Ascending aorta (tissue), 2 donors: ENCODE measurements around the gene APBB1IP. TPM values are rescaled to one million over a fixed set of nuclear protein-coding genes. Genes with fewer than 3 reads are reported as not detected.
"Not testable (repeated sequence)": the region's sequence is repeated elsewhere in the genome, so short reads cannot be mapped to it uniquely, and the experiment has no call there.

Experiments used
- DNase-seq, 2 donors: peaks; one replicate each; pipeline ENCODE4 v3.0.0-alpha.2; 2019; ENCODE audit warnings: low spot score in 2 of 2
- H3K27ac ChIP-seq, 2 donors: fragments of 200-600 bp; sonication (generic); one replicate each; pipeline ENCODE4 v1.5.1; 2016 to 2017; ENCODE audit warnings: mild to moderate bottlenecking in 1 of 2
- H3K27me3 ChIP-seq: fragments of 200-600 bp; sonication (generic); one replicate; pipeline ENCODE4 v1.5.1; 2017
- H3K36me3 ChIP-seq, 2 donors: fragments of 200-600 bp; sonication (generic); one replicate each; pipeline ENCODE4 v1.5.1; 2016
- H3K4me1 ChIP-seq, 2 donors: fragments of 200-600 bp; sonication (generic); one replicate each; pipeline ENCODE4 v1.5.1; 2016 to 2017; ENCODE audit warnings: mild to moderate bottlenecking in 1 of 2
- H3K4me3 ChIP-seq, 2 donors: fragments of 200-600 bp; sonication (generic); one replicate each; pipeline ENCODE4 v1.5.1; 2016 to 2017; ENCODE audit warnings: mild to moderate bottlenecking in 1 of 2
- H3K9me3 ChIP-seq, 2 donors: fragments of 200-600 bp; sonication (generic); one replicate each; pipeline ENCODE4 v1.5.1; 2016
- intact Hi-C: fragments of 100-400 bp; cut with DNase I; formaldehyde crosslinking; loops from one replicate; pipeline ENCODE4 v1.15.1; 2023
- total RNA-seq: library from RNA; depleted of rRNA; stranded (reverse); fragments of >200 nt; gene quantifications from one replicate; pipeline ENCODE4 v1.1.0, GENCODE V29; 2016
- TF ChIP-seq, protein P1 (sequence below), 3 experiments: fragments of 200-600 bp in 2 of 3; fragments of 450-650 bp in 1 of 3; sonication (generic) in 2 of 3; IDR thresholded peaks; one replicate each; pipeline ENCODE4 v1.5.1; 2016 to 2019; ENCODE audit warnings: antibody characterized with exemption in 3 of 3, mild to moderate bottlenecking in 1 of 3, moderate library complexity in 1 of 3

APBB1IP gene
- total RNA-seq, 1 donor from 2014 or later = not detected

DNA sequence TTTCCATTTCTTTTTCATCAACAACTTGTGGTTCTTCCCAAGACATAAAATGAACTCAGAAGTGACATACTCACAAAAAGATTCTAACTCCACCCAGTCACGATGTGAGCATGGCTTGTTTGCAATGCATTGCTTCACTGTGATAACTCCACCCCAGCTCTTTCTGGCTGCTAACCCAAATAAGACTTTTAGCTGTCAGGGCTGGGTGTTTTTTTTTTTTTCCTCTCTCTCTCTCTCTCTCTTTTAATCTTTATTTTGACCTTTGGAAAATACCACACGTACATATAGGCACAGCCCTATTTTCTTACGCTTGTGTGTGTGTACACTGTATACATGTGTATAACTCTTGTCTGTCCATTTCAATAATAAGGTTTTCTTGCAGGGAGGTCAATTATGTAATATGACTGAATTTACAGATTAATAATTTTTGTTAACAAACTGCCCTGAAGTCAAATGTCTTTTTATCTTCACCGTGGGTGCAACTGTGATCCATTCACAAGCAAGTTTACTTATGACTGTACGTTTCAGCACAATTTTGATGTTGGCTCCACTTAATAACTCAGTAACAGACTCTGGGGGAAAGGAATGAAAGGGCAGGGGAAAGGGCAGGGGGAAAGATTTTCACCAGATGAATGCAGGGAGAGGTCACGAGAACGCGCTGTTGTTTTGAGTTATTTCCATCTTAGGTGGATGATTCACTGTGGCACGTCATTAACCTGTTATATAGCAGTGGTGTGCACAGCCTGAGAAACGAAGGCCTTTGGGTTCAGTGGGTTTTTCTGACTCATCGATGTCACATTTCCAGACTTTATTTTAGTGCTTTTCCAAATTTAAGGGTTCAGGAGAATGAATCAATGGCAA is 49.1 kb downstream of the APBB1IP start:
- peak in 1 of 2 donors; percentile 71 for DNase-seq
- TF ChIP-seq, protein P1, sequence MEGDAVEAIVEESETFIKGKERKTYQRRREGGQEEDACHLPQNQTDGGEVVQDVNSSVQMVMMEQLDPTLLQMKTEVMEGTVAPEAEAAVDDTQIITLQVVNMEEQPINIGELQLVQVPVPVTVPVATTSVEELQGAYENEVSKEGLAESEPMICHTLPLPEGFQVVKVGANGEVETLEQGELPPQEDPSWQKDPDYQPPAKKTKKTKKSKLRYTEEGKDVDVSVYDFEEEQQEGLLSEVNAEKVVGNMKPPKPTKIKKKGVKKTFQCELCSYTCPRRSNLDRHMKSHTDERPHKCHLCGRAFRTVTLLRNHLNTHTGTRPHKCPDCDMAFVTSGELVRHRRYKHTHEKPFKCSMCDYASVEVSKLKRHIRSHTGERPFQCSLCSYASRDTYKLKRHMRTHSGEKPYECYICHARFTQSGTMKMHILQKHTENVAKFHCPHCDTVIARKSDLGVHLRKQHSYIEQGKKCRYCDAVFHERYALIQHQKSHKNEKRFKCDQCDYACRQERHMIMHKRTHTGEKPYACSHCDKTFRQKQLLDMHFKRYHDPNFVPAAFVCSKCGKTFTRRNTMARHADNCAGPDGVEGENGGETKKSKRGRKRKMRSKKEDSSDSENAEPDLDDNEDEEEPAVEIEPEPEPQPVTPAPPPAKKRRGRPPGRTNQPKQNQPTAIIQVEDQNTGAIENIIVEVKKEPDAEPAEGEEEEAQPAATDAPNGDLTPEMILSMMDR (IDR thresholded peaks at IDR 0.05) = no peak
- Histone ChIP-seq H3K27me3 (no peaks in the 10 kb centered on the region), H3K27ac (peak overlapping the region; percentile 53 to 67), H3K4me3 (peak overlapping the region in 1 of 2 donors; percentile 22), H3K9me3 (no peaks in the 10 kb centered on the region), H3K4me1 (peaks cover 0 to 4% of the 10 kb centered on the region in 2 donors), H3K36me3 (no peaks in the 10 kb centered on the region)
- intact Hi-C loops = no loop called here

DNA sequence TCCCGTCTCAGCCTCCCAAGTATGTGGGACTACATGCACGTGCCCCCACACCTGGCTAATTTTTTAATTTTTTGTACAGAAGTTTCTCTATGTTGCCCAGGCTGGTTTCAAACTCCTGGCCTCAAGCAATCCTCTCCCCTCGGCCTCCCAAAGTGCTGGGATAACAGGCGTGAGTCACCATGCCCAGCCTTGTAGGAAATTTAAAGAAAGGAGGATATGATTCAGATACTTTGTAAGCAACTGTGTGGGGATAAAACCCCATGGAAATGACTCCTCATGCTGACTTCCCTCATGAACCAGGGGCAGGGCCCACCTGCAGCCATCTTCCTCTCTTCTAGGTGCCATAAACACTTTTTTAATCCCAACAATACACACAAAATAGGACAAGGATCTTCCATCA is 50.2 kb downstream of the APBB1IP start:
- H3K36me3 ChIP-seq = no peaks in the 10 kb centered on the region
- H3K27ac ChIP-seq = no peak overlapping the region
- intact Hi-C loops = no loop called here
- no peak for DNase-seq
- no peak overlapping the region for H3K4me3 ChIP-seq
- TF ChIP-seq, protein P1 (IDR thresholded peaks at IDR 0.05) = no peak
- no peaks in the 10 kb centered on the region for H3K9me3 ChIP-seq
- no peaks in the 10 kb centered on the region for H3K27me3 ChIP-seq
- H3K4me1 ChIP-seq = peaks cover 0 to 4% of the 10 kb centered on the region in 2 donors

DNA sequence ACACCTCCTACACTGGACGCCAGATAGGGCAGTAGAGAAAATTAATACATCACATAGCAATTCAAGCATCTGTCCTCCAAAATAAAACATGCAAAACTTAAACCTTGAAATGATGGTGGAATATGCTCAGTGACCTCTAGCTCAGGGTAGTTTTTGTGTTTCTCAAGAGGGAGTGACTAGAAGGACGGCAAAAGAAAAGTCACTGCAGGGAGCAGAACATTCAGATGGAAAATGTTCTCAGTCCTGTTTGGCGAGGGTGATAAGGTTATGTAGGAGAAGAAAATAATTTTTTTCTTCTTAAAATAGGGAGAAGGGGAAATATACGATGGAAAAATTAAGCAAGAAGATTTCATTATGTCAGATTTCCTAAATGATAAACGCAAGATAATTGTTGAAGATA is 50.9 kb downstream of the APBB1IP start:
- TF ChIP-seq, protein P1 (IDR thresholded peaks at IDR 0.05) = no peak
- Histone ChIP-seq H3K27me3 (no peaks in the 10 kb centered on the region), H3K36me3 (no peaks in the 10 kb centered on the region), H3K4me1 (peaks cover 0 to 4% of the 10 kb centered on the region in 2 donors), H3K4me3 (no peak overlapping the region), H3K9me3 (no peaks in the 10 kb centered on the region), H3K27ac (no peak overlapping the region)
- intact Hi-C loops = no loop called here
- no peak for DNase-seq

DNA sequence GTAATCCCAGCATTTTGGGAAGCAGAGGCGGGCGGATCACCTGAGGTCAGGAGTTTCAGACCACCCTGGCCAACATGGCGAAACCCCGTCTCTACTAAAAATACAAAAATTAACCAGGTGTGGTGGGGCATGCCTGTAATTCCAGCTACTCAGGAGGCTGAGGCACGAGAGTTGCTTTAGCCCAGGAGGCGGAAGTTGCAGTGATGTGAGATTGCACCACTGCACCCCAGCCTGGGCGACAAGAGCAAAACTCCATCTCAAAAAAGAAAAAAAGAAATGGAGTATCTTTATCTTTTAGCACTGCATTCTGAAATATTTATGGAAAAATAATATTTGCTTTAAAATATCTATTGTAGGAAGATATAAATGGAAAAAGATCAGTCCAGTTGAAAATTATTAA is 52.2 kb downstream of the APBB1IP start:
- intact Hi-C loops, H3K27me3 ChIP-seq, H3K4me1 ChIP-seq, DNase-seq, H3K4me3 ChIP-seq, H3K36me3 ChIP-seq, H3K27ac ChIP-seq, H3K9me3 ChIP-seq: not testable (repeated sequence)

DNA sequence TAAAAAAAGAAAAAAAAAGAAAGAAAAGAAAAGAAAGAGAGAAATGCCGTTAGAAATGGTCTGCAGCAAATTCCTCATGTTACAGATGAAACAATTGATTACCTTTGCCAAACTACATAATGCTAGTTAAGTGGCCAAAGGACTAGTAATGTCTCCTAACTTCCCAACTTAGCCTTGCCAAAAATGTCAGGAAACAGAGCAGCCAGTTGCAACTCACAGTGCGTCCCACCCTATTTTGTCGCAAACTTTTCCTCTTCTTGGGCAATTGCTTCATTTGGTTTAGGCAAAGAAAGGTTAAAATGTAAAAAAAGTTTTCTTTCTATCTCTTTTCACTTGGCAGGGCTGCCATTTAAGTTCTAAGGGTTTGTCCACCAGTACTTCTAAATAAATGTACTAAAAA is 53.1 kb downstream of the APBB1IP start:
- no peak overlapping the region for H3K4me3 ChIP-seq
- H3K4me1 ChIP-seq = peaks cover 0 to 4% of the 10 kb centered on the region in 2 donors
- DNase-seq = no peak
- no peaks in the 10 kb centered on the region for H3K9me3 ChIP-seq
- no peaks in the 10 kb centered on the region for H3K36me3 ChIP-seq
- intact Hi-C loops = no loop called here
- TF ChIP-seq, protein P1 (IDR thresholded peaks at IDR 0.05) = no peak
- no peaks in the 10 kb centered on the region for H3K27me3 ChIP-seq
- no peak overlapping the region for H3K27ac ChIP-seq

DNA sequence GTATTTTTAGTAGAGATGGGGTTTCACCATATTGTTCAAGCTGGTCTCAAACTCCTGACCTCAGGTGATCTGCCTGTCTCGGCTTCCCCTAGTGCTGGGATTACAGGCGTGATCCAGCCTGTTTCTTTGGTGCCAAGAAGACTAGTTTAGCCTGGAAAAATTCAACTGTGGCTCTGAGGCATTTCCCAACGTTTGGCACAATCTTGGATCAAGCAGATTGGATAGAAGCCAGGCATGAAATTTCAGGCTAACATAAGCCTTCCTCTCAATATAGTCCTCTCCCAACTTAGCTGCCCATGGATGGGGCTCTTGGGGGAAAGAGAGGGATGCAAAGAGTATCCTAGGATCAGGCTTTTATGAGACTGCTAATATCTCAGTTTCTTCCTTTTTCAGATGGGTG is 53.8 kb downstream of the APBB1IP start:
- no peaks in the 10 kb centered on the region for H3K36me3 ChIP-seq
- intact Hi-C loops = no loop called here
- no peaks in the 10 kb centered on the region for H3K27me3 ChIP-seq
- no peaks in the 10 kb centered on the region for H3K9me3 ChIP-seq
- H3K4me1 ChIP-seq = no peaks in the 10 kb centered on the region
- H3K4me3 ChIP-seq = no peak overlapping the region
- no peak for DNase-seq
- no peak overlapping the region for H3K27ac ChIP-seq
- TF ChIP-seq, protein P1 (IDR thresholded peaks at IDR 0.05) = no peak

DNA sequence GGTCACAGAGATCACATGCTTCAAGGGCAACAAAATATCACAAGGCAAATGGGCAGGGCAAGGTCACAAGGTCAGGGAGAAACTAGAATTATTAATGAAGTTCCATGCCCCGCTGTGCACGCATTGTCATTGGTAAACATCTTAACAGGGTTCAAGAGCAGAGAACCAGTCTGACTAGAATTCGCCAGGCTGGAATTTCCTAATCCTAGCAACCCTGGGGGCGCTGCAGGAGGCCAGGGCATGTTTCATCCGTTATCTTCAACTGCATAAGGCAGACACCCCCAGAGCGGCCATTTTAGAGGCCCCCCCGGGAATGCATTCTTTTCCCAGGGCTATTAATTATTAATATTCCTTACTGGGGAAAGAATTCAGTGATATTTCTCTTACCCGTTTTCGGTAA is 54.6 kb downstream of the APBB1IP start:
- H3K27me3 ChIP-seq, H3K36me3 ChIP-seq, H3K4me3 ChIP-seq, H3K4me1 ChIP-seq, intact Hi-C loops, DNase-seq, H3K27ac ChIP-seq, H3K9me3 ChIP-seq: not testable (repeated sequence)
